ENCODE data around the gene EIF4A3. TPM values are rescaled to one million over a fixed set of nuclear protein-coding genes. Genes with fewer than 3 reads are reported as not detected.

EIF4A3 gene
- total RNA-seq, 1 donor from 2014 or later = 83.6 TPM

- no peak for TF ChIP-seq CTCF (IDR thresholded peaks at IDR 0.05; ENCODE audit: unreplicated experiment)
- H3K4me3 Mint-ChIP-seq (ENCODE audit: low read depth) = no peak overlapping the region
- no peak overlapping the region for H3K27ac Mint-ChIP-seq
- DNase-seq (ENCODE audit: low spot score, unreplicated experiment) = no peak
- peaks cover 4% of the 10 kb centered on the region for H3K36me3 Mint-ChIP-seq (ENCODE audit: insufficient read depth)
- H3K9me3 Mint-ChIP-seq (ENCODE audit: low read depth) = no peaks in the 10 kb centered on the region
- H3K4me1 Mint-ChIP-seq (ENCODE audit: low read depth) = peaks cover 1% of the 10 kb centered on the region
- H3K27me3 Mint-ChIP-seq = no peaks in the 10 kb centered on the region
Measured at GRCh38 chr17:80113033-80113484, 33.9 kb downstream of the EIF4A3 start.

- H3K4me1 Mint-ChIP-seq (ENCODE audit: low read depth) = peaks cover 1% of the 10 kb centered on the region
- no peaks in the 10 kb centered on the region for H3K27me3 Mint-ChIP-seq
- TF ChIP-seq CTCF (IDR thresholded peaks at IDR 0.05; ENCODE audit: unreplicated experiment) = no peak
- DNase-seq (ENCODE audit: low spot score, unreplicated experiment) = no peak
- no peak overlapping the region for H3K27ac Mint-ChIP-seq
- no peaks in the 10 kb centered on the region for H3K9me3 Mint-ChIP-seq (ENCODE audit: low read depth)
- no peak overlapping the region for H3K4me3 Mint-ChIP-seq (ENCODE audit: low read depth)
- peaks cover 4% of the 10 kb centered on the region for H3K36me3 Mint-ChIP-seq (ENCODE audit: insufficient read depth)
Measured at GRCh38 chr17:80112471-80113032, 34.4 kb downstream of the EIF4A3 start.

- no peaks in the 10 kb centered on the region for H3K9me3 Mint-ChIP-seq (ENCODE audit: low read depth)
- H3K4me1 Mint-ChIP-seq (ENCODE audit: low read depth) = peaks cover 1% of the 10 kb centered on the region
- peak; percentile 23 for TF ChIP-seq CTCF (IDR thresholded peaks at IDR 0.05; ENCODE audit: unreplicated experiment)
- peaks cover 4% of the 10 kb centered on the region for H3K36me3 Mint-ChIP-seq (ENCODE audit: insufficient read depth)
- DNase-seq (ENCODE audit: low spot score, unreplicated experiment) = no peak
- no peak overlapping the region for H3K4me3 Mint-ChIP-seq (ENCODE audit: low read depth)
- no peaks in the 10 kb centered on the region for H3K27me3 Mint-ChIP-seq
- no peak overlapping the region for H3K27ac Mint-ChIP-seq
Measured at GRCh38 chr17:80111702-80112470, 35.0 kb downstream of the EIF4A3 start.

GRCh38 chr17:80110927-80111701 is 35.8 kb downstream of the EIF4A3 start:
- peaks cover 1% of the 10 kb centered on the region for H3K4me1 Mint-ChIP-seq (ENCODE audit: low read depth)
- TF ChIP-seq CTCF (IDR thresholded peaks at IDR 0.05; ENCODE audit: unreplicated experiment) = no peak
- H3K4me3 Mint-ChIP-seq (ENCODE audit: low read depth) = no peak overlapping the region
- no peak overlapping the region for H3K27ac Mint-ChIP-seq
- H3K27me3 Mint-ChIP-seq = peaks cover under 1% of the 10 kb centered on the region
- no peaks in the 10 kb centered on the region for H3K9me3 Mint-ChIP-seq (ENCODE audit: low read depth)
- peaks cover 4% of the 10 kb centered on the region for H3K36me3 Mint-ChIP-seq (ENCODE audit: insufficient read depth)
- no peak for DNase-seq (ENCODE audit: low spot score, unreplicated experiment)

- H3K4me1 Mint-ChIP-seq (ENCODE audit: low read depth) = peaks cover 2% of the 10 kb centered on the region
- DNase-seq (ENCODE audit: low spot score, unreplicated experiment) = no peak
- H3K4me3 Mint-ChIP-seq (ENCODE audit: low read depth) = no peak overlapping the region
- H3K9me3 Mint-ChIP-seq (ENCODE audit: low read depth) = no peaks in the 10 kb centered on the region
- H3K27ac Mint-ChIP-seq = no peak overlapping the region
- TF ChIP-seq CTCF (IDR thresholded peaks at IDR 0.05; ENCODE audit: unreplicated experiment) = no peak
- H3K27me3 Mint-ChIP-seq = peaks cover 2% of the 10 kb centered on the region
- H3K36me3 Mint-ChIP-seq (ENCODE audit: insufficient read depth) = peaks cover 4% of the 10 kb centered on the region
Measured at GRCh38 chr17:80110447-80110812, 36.5 kb downstream of the EIF4A3 start.

All from progenitor cell of endocrine pancreas (in vitro differentiated cells).